GM12891 (cell line): ENCODE data around the gene RSPH3.

Experiments
- POLR2A ChIP-seq: IDR thresholded peaks from 2 replicates; pipeline ENCODE4 v1.6.1; 2011; ENCODE audit warnings: low read depth, low read length, control low read depth
- POLR2AphosphoS5 ChIP-seq: IDR thresholded peaks from 2 replicates; pipeline ENCODE4 v1.6.1; 2011; ENCODE audit warnings: low read depth, low read length, control low read depth

DNA sequence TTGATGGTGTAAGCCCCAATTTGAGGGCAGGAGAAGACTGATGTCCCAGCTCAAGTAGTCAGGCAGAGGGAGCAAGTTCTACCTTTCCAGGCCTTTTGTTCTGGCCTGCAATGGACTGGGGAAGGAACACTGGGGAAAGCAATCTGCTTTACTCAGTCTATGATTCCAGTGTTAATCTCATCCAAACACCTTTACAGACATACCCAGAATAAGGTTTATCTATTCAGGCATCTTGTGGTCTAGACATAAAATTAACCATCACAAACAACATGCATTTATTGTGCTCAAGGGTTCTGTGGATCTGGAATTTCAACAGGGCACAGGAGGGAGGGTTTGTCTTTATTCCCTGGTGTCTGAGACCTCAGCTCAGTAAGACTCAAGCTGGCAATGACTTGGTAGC lies 14.4 kb upstream of the RSPH3 start:
- TF ChIP-seq POLR2AphosphoS5 (no peak), POLR2A (no peak)
